AG20443 (cell line): ENCODE measurements around the gene TPBG.

Source experiments
- DNase-seq: peaks from one replicate; pipeline ENCODE4 v3.0.0; 2012; ENCODE audit warnings: low spot score, mixed read lengths

The TPBG gene

GRCh38 chr6:82363428-82364086 lies at the start of gene TPBG:
TPBG (plus strand) TSS chr6:82363817; CDS start chr6:82364962, 1,145 bp downstream.
- DNase-seq: peak; percentile 83

- DNase-seq: no peak
Observed at GRCh38 chr6:82322386-82322785, 41.2 kb upstream of the TPBG start.

GRCh38 chr6:82329766-82330165 lies 33.9 kb upstream of the TPBG start:
- DNase-seq: no peak

GRCh38 chr6:82330171-82330804 lies 33.3 kb upstream of the TPBG start:
- no peak for DNase-seq

GRCh38 chr6:82331031-82331773 lies 32.4 kb upstream of the TPBG start:
- peak; percentile 54 for DNase-seq

- DNase-seq: no peak
Observed at GRCh38 chr6:82333781-82334180, 29.8 kb upstream of the TPBG start.

- DNase-seq: no peak
Observed at GRCh38 chr6:82337688-82338257, 25.8 kb upstream of the TPBG start.

- DNase-seq: no peak
Observed at GRCh38 chr6:82348130-82348529, 15.5 kb upstream of the TPBG start.

GRCh38 chr6:82353848-82354247 lies 9.8 kb upstream of the TPBG start:
- no peak for DNase-seq

GRCh38 chr6:82360552-82360951 lies 3.1 kb upstream of the TPBG start:
- no peak for DNase-seq

- no peak for DNase-seq
Observed at GRCh38 chr6:82361631-82362030, 2.0 kb upstream of the TPBG start.

GRCh38 chr6:82362144-82362543 lies 1.5 kb upstream of the TPBG start:
- DNase-seq: no peak

GRCh38 chr6:82362878-82363427 lies 664 bp upstream of the TPBG start:
- DNase-seq: peak; percentile 87

- DNase-seq: peak; percentile 83
Observed at GRCh38 chr6:82364087-82365015, 734 bp downstream of the TPBG start.

GRCh38 chr6:82365016-82365795 lies 1.6 kb downstream of the TPBG start:
- peak; percentile 47 for DNase-seq

- DNase-seq: no peak
Observed at GRCh38 chr6:82367704-82368103, 4.1 kb downstream of the TPBG start.

- DNase-seq: no peak
Observed at GRCh38 chr6:82370788-82371187, 7.2 kb downstream of the TPBG start.

- DNase-seq: no peak
Observed at GRCh38 chr6:82371799-82372546, 8.4 kb downstream of the TPBG start.

GRCh38 chr6:82372656-82373055 lies 9.0 kb downstream of the TPBG start:
- DNase-seq: no peak

- DNase-seq: no peak
Observed at GRCh38 chr6:82374516-82374915, 10.9 kb downstream of the TPBG start.
